H9 (cell line): Measurements from ENCODE around the gene C11orf58. TPM values are rescaled to one million over a fixed set of nuclear protein-coding genes. Genes with fewer than 3 reads are reported as not detected.

ENCODE experiments used
- DNase-seq: peaks from one replicate; pipeline ENCODE4 v3.0.0-alpha.2; 2017
- H2AFZ ChIP-seq: one replicate; pipeline ENCODE4 v1.6.1; 2013; ENCODE audit warnings: mild to moderate bottlenecking, low read length, control low read depth, moderate library complexity
- H2AK5ac ChIP-seq: 2 replicates; pipeline ENCODE4 v1.6.1; 2013; ENCODE audit warnings: low read length, control low read depth, mixed read lengths; ENCODE audit not compliant: insufficient read length
- H2BK120ac ChIP-seq: one replicate; pipeline ENCODE4 v1.6.1; 2013; ENCODE audit warnings: low read depth, mild to moderate bottlenecking, low read length, control low read depth, inconsistent platforms; ENCODE audit not compliant: poor library complexity, severe bottlenecking
- H2BK12ac ChIP-seq: 2 replicates; pipeline ENCODE4 v1.6.1; 2013; ENCODE audit warnings: low read length, control low read depth, mixed read lengths, low read depth; ENCODE audit not compliant: insufficient read length
- H2BK15ac ChIP-seq: 2 replicates; pipeline ENCODE4 v1.6.1; 2013; ENCODE audit warnings: low read depth, low read length, control low read depth
- H2BK20ac ChIP-seq: one replicate; pipeline ENCODE4 v1.6.1; 2013; ENCODE audit warnings: low read depth, mild to moderate bottlenecking, low read length, control low read depth, inconsistent platforms; ENCODE audit not compliant: poor library complexity, severe bottlenecking
- H2BK5ac ChIP-seq: 2 replicates; pipeline ENCODE4 v1.6.1; 2013; ENCODE audit warnings: low read length, control low read depth, mixed read lengths; ENCODE audit not compliant: insufficient read length
- H3K14ac ChIP-seq: 2 replicates; pipeline ENCODE4 v1.6.1; 2013; ENCODE audit warnings: low read length, control low read depth; ENCODE audit not compliant: insufficient read depth
- H3K18ac ChIP-seq: 2 replicates; pipeline ENCODE4 v1.6.1; 2013; ENCODE audit warnings: low read depth, mild to moderate bottlenecking, mixed read lengths, low read length, control low read depth; ENCODE audit not compliant: insufficient read length
- H3K23ac ChIP-seq: 2 replicates; pipeline ENCODE4 v1.6.1; 2013; ENCODE audit warnings: low read length, control low read depth, mixed read lengths, low read depth; ENCODE audit not compliant: insufficient read length
- H3K23me2 ChIP-seq: 2 replicates; pipeline ENCODE4 v1.6.1; 2013; ENCODE audit warnings: low read depth, mild to moderate bottlenecking, mixed read lengths, low read length, control low read depth; ENCODE audit not compliant: insufficient read length, poor library complexity, severe bottlenecking
- H3K27ac ChIP-seq: 2 replicates; pipeline ENCODE4 v1.5.1; 2013; ENCODE audit warnings: low read length, control low read depth, mixed read lengths, low read depth; ENCODE audit not compliant: insufficient read length
- H3K27me3 ChIP-seq: 2 replicates; pipeline ENCODE4 v1.6.1; 2013; ENCODE audit warnings: low read length, control low read depth, inconsistent platforms; ENCODE audit not compliant: insufficient read depth
- H3K4ac ChIP-seq: 2 replicates; pipeline ENCODE4 v1.6.1; 2013; ENCODE audit warnings: low read depth, mild to moderate bottlenecking, control low read depth, inconsistent platforms, low read length, moderate library complexity
- H3K4me1 ChIP-seq: 2 replicates; pipeline ENCODE4 v1.6.1; 2013; ENCODE audit warnings: low read length, control low read depth, inconsistent platforms; ENCODE audit not compliant: insufficient read depth
- H3K4me2 ChIP-seq: 2 replicates; pipeline ENCODE4 v1.6.1; 2013; ENCODE audit warnings: low read length, control low read depth, mixed read lengths; ENCODE audit not compliant: insufficient read length, insufficient read depth
- H3K56ac ChIP-seq: 2 replicates; pipeline ENCODE4 v1.6.1; 2013; ENCODE audit warnings: low read depth, mild to moderate bottlenecking, mixed read lengths, low read length, control low read depth; ENCODE audit not compliant: insufficient read length
- H3K79me1 ChIP-seq: 2 replicates; pipeline ENCODE4 v1.6.1; 2013; ENCODE audit warnings: low read depth, mild to moderate bottlenecking, moderate library complexity, low read length, control low read depth, inconsistent platforms; ENCODE audit not compliant: insufficient read depth, poor library complexity, severe bottlenecking
- H3K79me2 ChIP-seq: 2 replicates; pipeline ENCODE4 v1.6.1; 2013; ENCODE audit warnings: low read length, control low read depth, inconsistent platforms; ENCODE audit not compliant: insufficient read depth
- H3K9ac ChIP-seq: 2 replicates; pipeline ENCODE4 v1.6.1; 2013; ENCODE audit warnings: low read length, control low read depth, mixed read lengths; ENCODE audit not compliant: insufficient read length; ENCODE audit errors: extremely low read depth
- H3K9me3 ChIP-seq: one replicate; pipeline ENCODE4 v1.6.1; 2013; ENCODE audit warnings: low read depth, low read length, inconsistent platforms; ENCODE audit not compliant: control insufficient read depth
- H3T11ph ChIP-seq: one replicate; pipeline ENCODE4 v1.6.1; 2013; ENCODE audit warnings: mild to moderate bottlenecking, low read length, control low read depth, inconsistent platforms
- H4K20me1 ChIP-seq: one replicate; pipeline ENCODE4 v1.6.1; 2013; ENCODE audit not compliant: control insufficient read depth, insufficient read length, insufficient read depth
- H4K5ac ChIP-seq: 2 replicates; pipeline ENCODE4 v1.6.1; 2013; ENCODE audit warnings: low read depth, mild to moderate bottlenecking, mixed read lengths, low read length, control low read depth; ENCODE audit not compliant: insufficient read length
- H4K8ac ChIP-seq: replicated peaks from 2 replicates; pipeline ENCODE4 v1.6.1; 2013; ENCODE audit warnings: low read length, control low read depth, mixed read lengths, low read depth; ENCODE audit not compliant: insufficient read length
- H4K91ac ChIP-seq: 2 replicates; pipeline ENCODE4 v1.6.1; 2013; ENCODE audit warnings: low read depth, mild to moderate bottlenecking, moderate library complexity, mixed read lengths, low read length, control low read depth; ENCODE audit not compliant: insufficient read length
- H3K27ac Mint-ChIP-seq, 3 experiments: 2 replicates in 2 of 3; 3 replicates in 1 of 3; pipeline ENCODE4 v1.8.0; 2020 to 2021; ENCODE audit warnings: mixed read lengths in 3 of 3, mild to moderate bottlenecking in 1 of 3, moderate library complexity in 1 of 3
- H3K27me3 Mint-ChIP-seq: 2 replicates; pipeline ENCODE4 v1.8.0; 2021; ENCODE audit warnings: low read depth, mild to moderate bottlenecking, moderate library complexity, mixed read lengths
- H3K36me3 Mint-ChIP-seq, 3 experiments: 2 replicates in 2 of 3; 3 replicates in 1 of 3; pipeline ENCODE4 v1.8.0; 2020 to 2021; ENCODE audit warnings: low read depth in 3 of 3, mixed read lengths in 3 of 3; ENCODE audit not compliant: insufficient read depth in 1 of 3
- H3K4me1 Mint-ChIP-seq, 2 experiments: 2 replicates each; pipeline ENCODE4 v1.8.0; 2020; ENCODE audit warnings: mixed read lengths in 2 of 2
- H3K4me3 Mint-ChIP-seq, 2 experiments: 2 replicates in 1 of 2; 3 replicates in 1 of 2; pipeline ENCODE4 v1.8.0; 2020 to 2021; ENCODE audit warnings: mild to moderate bottlenecking in 2 of 2, mixed read lengths in 2 of 2, moderate library complexity in 1 of 2
- H3K9me3 Mint-ChIP-seq, 2 experiments: 2 replicates in 1 of 2; 3 replicates in 1 of 2; pipeline ENCODE4 v1.8.0; 2020; ENCODE audit warnings: mild to moderate bottlenecking in 2 of 2, mixed read lengths in 2 of 2, moderate library complexity in 1 of 2
- CTCF ChIP-seq: fragments of 200-600 bp; sonication (generic); conservative IDR thresholded peaks from 3 replicates; pipeline ENCODE4 v1.8.0; 2021; ENCODE audit warnings: antibody characterized with exemption, mild to moderate bottlenecking
- WGBS: extraction: QIAGEN DNeasy Blood & Tissue Kit; methylation state at CpG from one replicate; pipeline ENCODE4 v1.1.7; 2013; ENCODE audit warnings: missing lambda C conversion rate, low lambda C conversion rate, mixed read lengths; ENCODE audit not compliant: insufficient read length; ENCODE audit errors: extremely low coverage; 5-methylcytosine and 5-hydroxymethylcytosine counted together
- total RNA-seq: library from RNA; stranded (reverse); gene quantifications from 2 replicates; pipeline ENCODE4 v1.2.1, GENCODE V29; 2021

C11orf58 gene
- total RNA-seq, 1 experiment from 2014 or later, result 169 TPM

DNA sequence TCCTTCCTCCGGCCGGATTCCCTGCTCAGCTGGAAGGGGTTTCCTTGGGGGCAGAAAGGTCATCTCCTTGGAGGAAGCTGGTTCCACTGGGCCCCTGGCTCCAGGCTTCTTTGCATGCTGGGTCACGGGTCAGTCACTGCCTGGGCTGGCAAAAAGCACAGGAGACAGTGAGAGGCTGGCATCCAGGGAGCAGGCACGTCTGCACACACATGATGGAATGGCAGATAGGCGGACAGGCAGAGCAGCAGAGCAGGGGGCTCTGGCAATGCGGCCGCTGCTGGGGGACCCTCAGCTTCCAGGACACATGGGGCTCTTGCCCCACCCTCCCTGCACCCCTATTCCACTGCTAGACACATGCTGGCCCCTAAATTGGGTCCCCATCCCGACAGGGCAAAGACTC lies 40.4 kb downstream of the C11orf58 start:
- WGBS, result no CpG with 5 or more reads among the region's 8 CpGs
- Histone ChIP-seq H3K27ac (no peak overlapping the region), H3K4ac (no peak overlapping the region), H3K9ac (no peak overlapping the region), H2BK20ac (no peak overlapping the region), H2BK120ac (no peak overlapping the region), H4K5ac (no peak overlapping the region), H2AFZ (no peak overlapping the region), H3T11ph (no peak overlapping the region), H3K23ac (no peak overlapping the region), H3K27me3 (no peaks in the 10 kb centered on the region), H3K79me2 (no peaks in the 10 kb centered on the region), H2BK12ac (no peak overlapping the region), H3K14ac (no peak overlapping the region), H3K23me2 (no peaks in the 10 kb centered on the region), H3K56ac (no peak overlapping the region), H3K4me2 (no peak overlapping the region), H4K8ac (no peak overlapping the region), H3K4me1 (0 out of 2 replicates have a peak, but pooled peaks cover 5% of the 10 kb centered on the region), H3K79me1 (no peaks in the 10 kb centered on the region), H2AK5ac (no peak overlapping the region), H3K9me3 (no peaks in the 10 kb centered on the region), H4K20me1 (no peaks in the 10 kb centered on the region), H2BK5ac (no peak overlapping the region), H2BK15ac (no peak overlapping the region), H4K91ac (no peak overlapping the region), H3K18ac (no peak overlapping the region)
- Mint-ChIP-seq H3K4me3 (no peak overlapping the region), H3K27ac (no peak overlapping the region), H3K4me1 (peaks cover 37 to 43% of the 10 kb centered on the region in 2 experiments), H3K36me3 (peaks cover 0 to 15% (median 9%) of the 10 kb centered on the region in 3 experiments; a peak in 6 of 7 replicates), H3K9me3 (no peaks in the 10 kb centered on the region), H3K27me3 (no peaks in the 10 kb centered on the region)
- DNase-seq, result no peak
- no peak for TF ChIP-seq CTCF
